Thyroid gland (tissue), 4 donors: ENCODE data around the gene FOXRED1.

Experiments
- CTCF ChIP-seq, 6 experiments: fragments of 200-600 bp in 3 of 6; fragments of 450-650 bp in 3 of 6; sonication (generic) in 3 of 6; IDR thresholded peaks; one replicate each; pipeline ENCODE4 v1.5.1; 2016 to 2019; ENCODE audit warnings: antibody characterized with exemption in 6 of 6, mild to moderate bottlenecking in 2 of 6, inconsistent platforms in 1 of 6, moderate library complexity in 1 of 6
- POLR2A ChIP-seq, 2 donors: fragments of 450-650 bp; IDR thresholded peaks; one replicate each; pipeline ENCODE4 v1.6.1; 2017; ENCODE audit warnings: antibody characterized with exemption in 2 of 2, mild to moderate bottlenecking in 2 of 2, moderate library complexity in 1 of 2

GRCh38 chr11:126231725-126232459, 37.1 kb upstream of the FOXRED1 start:
- TF ChIP-seq POLR2A (IDR thresholded peaks at IDR 0.05) (no peak), CTCF (IDR thresholded peaks at IDR 0.05) (no peak)
